Stimulated activated CD4-positive, alpha-beta T cell treated with anti-CD3 and anti-CD28 coated beads, Interleukin-15, amount 100 ng/mL, for 48 hours (primary cell): ENCODE measurements around the gene PGA5.
A peak's percentile ranks its signal among the peaks of the same experiment; 100 is the strongest.

Source experiments
- DNase-seq, 2 donors: peaks; one replicate each; pipeline ENCODE4 v3.0.0-alpha.2; 2020; ENCODE audit warnings: low read depth in 2 of 2

Gene PGA5

DNA sequence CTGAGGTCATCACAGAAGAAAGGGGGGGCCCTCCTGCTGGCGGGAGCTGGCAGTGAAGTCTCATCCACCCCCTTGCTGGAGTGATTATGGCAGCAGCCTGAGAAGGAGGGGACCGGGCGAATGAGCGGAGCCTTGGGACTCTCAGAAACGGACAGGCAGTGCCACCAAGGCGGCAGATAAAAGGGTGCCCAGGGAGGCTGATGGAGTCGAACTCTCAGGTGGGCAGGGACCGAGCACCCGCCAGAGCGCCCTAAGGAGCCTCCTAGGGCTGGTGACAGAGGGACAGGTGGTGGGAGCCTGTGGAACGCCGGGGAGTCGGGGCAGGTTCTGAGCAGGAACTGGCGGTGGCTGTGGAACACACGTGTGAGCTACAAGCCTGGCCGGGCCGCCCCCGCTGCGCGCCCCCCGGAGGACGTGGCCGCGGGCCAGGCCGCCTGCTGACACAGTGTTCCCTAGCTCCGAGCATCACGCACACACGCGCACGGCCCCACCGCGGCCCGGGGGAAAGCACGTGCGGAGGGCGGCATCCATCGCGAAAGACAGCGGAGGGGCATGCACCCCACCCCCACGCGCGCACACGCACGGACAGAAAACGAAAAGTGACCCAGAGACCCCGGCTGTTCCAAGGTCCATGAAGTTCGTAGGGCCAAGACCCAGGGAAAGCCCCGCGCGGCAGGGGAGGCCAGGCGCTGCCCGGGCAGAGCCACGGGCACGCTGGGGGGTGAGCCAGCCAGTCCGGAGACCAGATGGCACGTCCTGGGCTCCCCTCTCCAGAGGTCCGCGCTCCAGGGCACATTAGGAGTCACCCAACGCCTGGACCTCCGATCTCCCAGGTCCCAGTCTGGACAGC, 53.1 kb downstream of the PGA5 start:
- DNase-seq = peak; percentile 15 to 22

- peak; percentile 59 to 67 for DNase-seq
These were observed 54.0 kb downstream of the PGA5 start, which contains the start of gene VWCE for GRCh38 chr11:61294717-61295595. VWCE (minus strand) TSS chr11:61295316; CDS start chr11:61295037, 279 bp downstream.

GRCh38 chr11:61295596-61295926, 54.6 kb downstream of the PGA5 start:
- DNase-seq = no peak

GRCh38 chr11:61297341-61297740, 56.4 kb downstream of the PGA5 start:
- DNase-seq = no peak

GRCh38 chr11:61297746-61298145, 56.8 kb downstream of the PGA5 start:
- no peak for DNase-seq

GRCh38 chr11:61298663-61299244, 57.8 kb downstream of the PGA5 start:
- no peak for DNase-seq
